ENCODE measurements around the gene MBD4. TPM values are rescaled to one million over a fixed set of nuclear protein-coding genes. Genes with fewer than 3 reads are reported as not detected.
A peak's percentile ranks its signal among the peaks of the same experiment; 100 is the strongest.
"Not testable (repeated sequence)": the region's sequence is repeated elsewhere in the genome, so short reads cannot be mapped to it uniquely, and the experiment has no call there.

MBD4 gene
- total and polyA plus RNA-seq, 12 donors = 11.1 to 37.8 (median 19.2) TPM

GRCh38 chr3:129387487-129387886 lies 52.3 kb downstream of the MBD4 start:
- 94 to 96% methylated on average over 5 of the region's 5 CpGs for WGBS, 2 donors
- ATAC-seq (no peak), DNase-seq (no peak)
- Histone ChIP-seq H3K36me3 (peaks cover 0 to 71% (median 11%) of the 10 kb centered on the region in 9 donors), H3K4me3 (no peak overlapping the region), H3K4me1 (peaks cover 0 to 34% (median 22%) of the 10 kb centered on the region in 9 donors), H3K27me3 (no peaks in the 10 kb centered on the region), H3K27ac (peak overlapping the region in 4 of 10 donors; percentile 56 to 87 (median 71)), H3K9me3 (no peaks in the 10 kb centered on the region)
- intact Hi-C loops (cut with DNase I) = loop anchor here in 2 of 10 donors (10.0 kb wide), 2 partner anchors 237 to 547 kb away; no protein-coding TSS in a partner anchor
- no peak for TF ChIP-seq CTCF (IDR thresholded peaks at IDR 0.05)

- no peak overlapping the region for H3K4me3 ChIP-seq
- ATAC-seq (no peak), DNase-seq (no peak)
Observed at GRCh38 chr3:129386984-129387383, 52.8 kb downstream of the MBD4 start.

GRCh38 chr3:129385507-129385906 lies 54.2 kb downstream of the MBD4 start:
- not testable (repeated sequence) for ATAC-seq, H3K4me3 ChIP-seq, H3K9me3 ChIP-seq, DNase-seq, H3K27me3 ChIP-seq
- WGBS, 2 donors = 71 to 77% methylated on average over 8 of the region's 8 CpGs
- Histone ChIP-seq H3K4me1 (peaks cover 0 to 29% (median 18%) of the 10 kb centered on the region in 9 donors), H3K36me3 (peaks cover 0 to 55% (median 11%) of the 10 kb centered on the region in 9 donors), H3K27ac (peak overlapping the region in 1 of 10 donors; percentile 21)
- intact Hi-C loops (cut with DNase I) = loop anchor here in 2 of 10 donors (10.0 kb wide), 2 partner anchors 239 to 549 kb away; no protein-coding TSS in a partner anchor

More at GRCh38 chr3:129386984-129387383, 52.8 kb downstream of the MBD4 start:
- Histone ChIP-seq H3K9me3 (no peaks in the 10 kb centered on the region), H3K4me1 (peaks cover 0 to 34% (median 23%) of the 10 kb centered on the region in 9 donors), H3K27ac (peak overlapping the region in 1 of 10 donors; percentile 87), H3K36me3 (peaks cover 0 to 70% (median 11%) of the 10 kb centered on the region in 9 donors), H3K27me3 (no peaks in the 10 kb centered on the region)
- no peak for TF ChIP-seq CTCF (IDR thresholded peaks at IDR 0.05)
- intact Hi-C loops (cut with DNase I) = loop anchor here in 2 of 10 donors (10.0 kb wide), 2 partner anchors 238 to 548 kb away; no protein-coding TSS in a partner anchor
- 95 to 97% methylated on average over 10 of the region's 10 CpGs for WGBS, 2 donors

GRCh38 chr3:129384594-129385323 lies 55.0 kb downstream of the MBD4 start:
- intact Hi-C loops (cut with DNase I) = loop anchor here in 3 of 10 donors (5.0 to 10.0 kb wide), 3 partner anchors 240 to 550 kb away; no protein-coding TSS in a partner anchor
- H3K27me3 ChIP-seq = no peaks in the 10 kb centered on the region
- no peak overlapping the region for H3K4me3 ChIP-seq
- DNase-seq (no peak), ATAC-seq (no peak)
- H3K4me1 ChIP-seq = peaks cover 0 to 29% (median 14%) of the 10 kb centered on the region in 9 donors
- H3K27ac ChIP-seq = no peak overlapping the region
- no peak for TF ChIP-seq CTCF (IDR thresholded peaks at IDR 0.05)
- H3K36me3 ChIP-seq = peaks cover 0 to 49% (median 8%) of the 10 kb centered on the region in 9 donors
- 78 to 83% methylated on average over 18 of the region's 18 CpGs for WGBS, 2 donors
- H3K9me3 ChIP-seq = peaks cover 0 to 4% (median 0%) of the 10 kb centered on the region in 11 donors

GRCh38 chr3:129384103-129384502 lies 55.6 kb downstream of the MBD4 start:
- not testable (repeated sequence) for H3K9me3 ChIP-seq, H3K27ac ChIP-seq, ATAC-seq, DNase-seq, H3K4me3 ChIP-seq, H3K27me3 ChIP-seq
- 86 to 90% methylated on average over 5 of the region's 5 CpGs for WGBS, 2 donors
- intact Hi-C loops (cut with DNase I) = loop anchor here in 3 of 10 donors (5.0 to 10.0 kb wide), 3 partner anchors 241 to 551 kb away; no protein-coding TSS in a partner anchor
- Histone ChIP-seq H3K4me1 (peaks cover 0 to 27% (median 12%) of the 10 kb centered on the region in 9 donors), H3K36me3 (peaks cover 0 to 43% (median 8%) of the 10 kb centered on the region in 9 donors)

Data from heart right ventricle (tissue), 16 donors.